Keratinocyte (primary cell): ENCODE measurements around the gene TIE1. TPM values are rescaled to one million over a fixed set of nuclear protein-coding genes. Genes with fewer than 3 reads are reported as not detected.

ENCODE experiments used
- DNase-seq: peaks from one replicate; pipeline ENCODE4 v3.0.0-alpha.2; 2011; ENCODE audit warnings: low read depth, missing footprints, low spot score
- FAIRE-seq: peaks from 2 replicates; lab custom pipeline; 2011; peaks lifted over from hg19 to GRCh38; lab: Jason Lieb, UNC
- H2AFZ ChIP-seq: 2 replicates; pipeline ENCODE4 v1.6.0; 2012; ENCODE audit warnings: low read length, control low read depth, inconsistent platforms; ENCODE audit not compliant: control insufficient read depth
- H3K27ac ChIP-seq: 2 replicates; pipeline ENCODE4 v1.5.1; 2011; ENCODE audit warnings: low read length; ENCODE audit not compliant: control insufficient read depth, insufficient read depth
- H3K27me3 ChIP-seq: 3 replicates; pipeline ENCODE4 v1.6.0; 2011; ENCODE audit warnings: low read length; ENCODE audit not compliant: control insufficient read depth, insufficient read depth; ENCODE audit errors: extremely low read depth
- H3K36me3 ChIP-seq, 2 experiments: 2 replicates in 1 of 2; 3 replicates in 1 of 2; pipeline ENCODE4 v1.5.1; 2011; ENCODE audit warnings: low read length in 2 of 2, mild to moderate bottlenecking in 1 of 2; ENCODE audit not compliant: control insufficient read depth in 2 of 2, insufficient read depth in 2 of 2; ENCODE audit errors: extremely low read depth in 1 of 2
- H3K4me1 ChIP-seq: 3 replicates; pipeline ENCODE4 v1.5.1; 2011; ENCODE audit warnings: low read length; ENCODE audit not compliant: control insufficient read depth, insufficient read depth; ENCODE audit errors: extremely low read depth
- H3K4me2 ChIP-seq: 3 replicates; pipeline ENCODE4 v1.6.0; 2011; ENCODE audit warnings: low read depth, low read length; ENCODE audit not compliant: control insufficient read depth, insufficient read depth; ENCODE audit errors: extremely low read depth
- H3K4me3 ChIP-seq, 3 experiments: fragments of 200-600 bp in 1 of 3; sonication (generic) in 1 of 3; 2 replicates in 2 of 3; 3 replicates in 1 of 3; pipeline ENCODE4 v1.5.1; 2011 to 2016; ENCODE audit warnings: low read length in 3 of 3, mild to moderate bottlenecking in 3 of 3, control low read depth in 2 of 3, inconsistent platforms in 1 of 3, low read depth in 1 of 3, mixed read lengths in 1 of 3, mixed run types in 1 of 3, moderate library complexity in 1 of 3; ENCODE audit not compliant: control insufficient read depth in 2 of 3, insufficient read depth in 2 of 3; ENCODE audit errors: extremely low read depth in 1 of 3
- H3K79me2 ChIP-seq: 2 replicates; pipeline ENCODE4 v1.6.0; 2012; ENCODE audit warnings: low read length; ENCODE audit not compliant: control insufficient read depth, insufficient read depth
- H3K9ac ChIP-seq: 3 replicates; pipeline ENCODE4 v1.6.0; 2011; ENCODE audit warnings: low read length; ENCODE audit not compliant: control insufficient read depth, insufficient read depth; ENCODE audit errors: extremely low read depth
- H3K9me1 ChIP-seq: 3 replicates; pipeline ENCODE4 v1.6.0; 2011; ENCODE audit warnings: low read length; ENCODE audit not compliant: control insufficient read depth, insufficient read depth; ENCODE audit errors: extremely low read depth
- H3K9me3 ChIP-seq: 2 replicates; pipeline ENCODE4 v1.5.1; 2012; ENCODE audit warnings: low read depth, low read length; ENCODE audit not compliant: control insufficient read depth
- H4K20me1 ChIP-seq: 3 replicates; pipeline ENCODE4 v1.6.0; 2011; ENCODE audit warnings: low read length; ENCODE audit not compliant: control insufficient read depth, insufficient read depth; ENCODE audit errors: extremely low read depth
- EZH2 ChIP-seq: IDR thresholded peaks from one replicate; pipeline ENCODE4 v1.6.1; 2012; ENCODE audit warnings: inconsistent platforms, mild to moderate bottlenecking, low read length, moderate library complexity
- dilution Hi-C: fragments of 300-500 bp; cut with MboI; formaldehyde crosslinking; loops from one replicate; pipeline ENCODE4 v1.7.0; 2020; ENCODE audit warnings: low sequenced_read_pairs; ENCODE audit not compliant: extremely low pct_ligation_motif_present
- polyA plus RNA-seq, 5 experiments: library from polyadenylated mRNA; depleted of rRNA in 3 of 5; stranded (reverse) in 3 of 5; stranded (forward) in 1 of 5; unstranded in 1 of 5; fragments of >200 nt; gene quantifications; 1 replicate in 1 of 5; 2 replicates in 3 of 5; 3 replicates in 1 of 5; pipeline versions ENCODE4 v1.2.1 to v1.2.3, GENCODE V29; 2011 to 2012; ENCODE audit warnings: missing spikeins in 2 of 5, low read depth in 1 of 5, low replicate concordance in 1 of 5
- TF ChIP-seq, protein P1 (sequence below), 3 experiments: IDR thresholded peaks in 1 of 3; conservative IDR thresholded peaks in 1 of 3; optimal IDR thresholded peaks in 1 of 3; 2 replicates in 2 of 3; 3 replicates in 1 of 3; pipeline versions ENCODE3 to v1.5.1; 2011; ENCODE audit warnings: low read length in 3 of 3, mild to moderate bottlenecking in 3 of 3, moderate library complexity in 2 of 3, control low read depth in 1 of 3, inconsistent platforms in 1 of 3; ENCODE audit not compliant: insufficient read depth in 2 of 3; ENCODE audit errors: extremely low read depth in 1 of 3

Gene TIE1
- polyA plus RNA-seq, 1 donor (not counting 4 experiments of a cell fraction or from before 2014, with no cell fraction given): not detected

- Histone ChIP-seq H3K4me3 (no peak overlapping the region), H2AFZ (no peak overlapping the region), H3K9ac (no peak overlapping the region), H3K9me3 (no peaks in the 10 kb centered on the region), H3K9me1 (no peaks in the 10 kb centered on the region), H4K20me1 (no peaks in the 10 kb centered on the region), H3K36me3 (no peaks in the 10 kb centered on the region), H3K27ac (no peak overlapping the region), H3K79me2 (no peaks in the 10 kb centered on the region), H3K4me1 (peaks cover 16% of the 10 kb centered on the region), H3K4me2 (no peak overlapping the region), H3K27me3 (no peaks in the 10 kb centered on the region)
- dilution Hi-C loops: no loop called here
- DNase-seq (no peak), FAIRE-seq (no peak)
- TF ChIP-seq, protein P1, sequence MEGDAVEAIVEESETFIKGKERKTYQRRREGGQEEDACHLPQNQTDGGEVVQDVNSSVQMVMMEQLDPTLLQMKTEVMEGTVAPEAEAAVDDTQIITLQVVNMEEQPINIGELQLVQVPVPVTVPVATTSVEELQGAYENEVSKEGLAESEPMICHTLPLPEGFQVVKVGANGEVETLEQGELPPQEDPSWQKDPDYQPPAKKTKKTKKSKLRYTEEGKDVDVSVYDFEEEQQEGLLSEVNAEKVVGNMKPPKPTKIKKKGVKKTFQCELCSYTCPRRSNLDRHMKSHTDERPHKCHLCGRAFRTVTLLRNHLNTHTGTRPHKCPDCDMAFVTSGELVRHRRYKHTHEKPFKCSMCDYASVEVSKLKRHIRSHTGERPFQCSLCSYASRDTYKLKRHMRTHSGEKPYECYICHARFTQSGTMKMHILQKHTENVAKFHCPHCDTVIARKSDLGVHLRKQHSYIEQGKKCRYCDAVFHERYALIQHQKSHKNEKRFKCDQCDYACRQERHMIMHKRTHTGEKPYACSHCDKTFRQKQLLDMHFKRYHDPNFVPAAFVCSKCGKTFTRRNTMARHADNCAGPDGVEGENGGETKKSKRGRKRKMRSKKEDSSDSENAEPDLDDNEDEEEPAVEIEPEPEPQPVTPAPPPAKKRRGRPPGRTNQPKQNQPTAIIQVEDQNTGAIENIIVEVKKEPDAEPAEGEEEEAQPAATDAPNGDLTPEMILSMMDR (optimal IDR thresholded peaks at IDR 0.05 in 1 of 3, IDR thresholded peaks at IDR 0.05 in 1 of 3, conservative IDR thresholded peaks at IDR 0.05 in 1 of 3; ENCODE audit: extremely low read depth in 1 of 3, insufficient read depth in 2 of 3, low read length in 3 of 3): no peak
- no peak for TF ChIP-seq EZH2
These were observed 51.5 kb downstream of the TIE1 start for GRCh38 chr1:43352351-43352705.

DNA sequence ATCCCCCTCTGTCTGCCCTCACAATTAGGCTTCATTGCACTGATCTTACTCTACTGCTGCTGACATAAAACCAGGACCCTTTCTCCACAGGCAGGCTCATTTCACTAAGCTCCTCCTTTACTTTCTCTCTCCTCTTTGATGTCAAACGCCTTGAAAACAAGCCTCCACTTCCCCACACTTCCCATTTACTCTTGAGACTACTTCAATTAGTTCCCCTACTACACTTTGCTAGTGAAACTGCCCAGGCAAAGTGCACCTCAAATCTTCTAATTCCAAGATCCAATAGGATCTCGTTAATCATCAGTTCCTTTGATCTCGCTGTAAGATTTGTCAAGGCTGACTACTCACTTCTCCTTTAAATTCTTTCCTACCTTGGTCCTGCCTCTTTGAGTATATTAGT, 52.1 kb downstream of the TIE1 start:
- H3K9me1 ChIP-seq: no peaks in the 10 kb centered on the region
- no peak for TF ChIP-seq EZH2
- TF ChIP-seq, protein P1 (optimal IDR thresholded peaks at IDR 0.05 in 1 of 3, IDR thresholded peaks at IDR 0.05 in 1 of 3, conservative IDR thresholded peaks at IDR 0.05 in 1 of 3; ENCODE audit: extremely low read depth in 1 of 3, insufficient read depth in 2 of 3, low read length in 3 of 3): no peak
- no peak for DNase-seq
- H3K9ac ChIP-seq: no peak overlapping the region
- no peak overlapping the region for H2AFZ ChIP-seq
- H3K79me2 ChIP-seq: no peaks in the 10 kb centered on the region
- dilution Hi-C loops: no loop called here
- no peaks in the 10 kb centered on the region for H3K9me3 ChIP-seq
- peaks cover 17% of the 10 kb centered on the region for H3K4me1 ChIP-seq
- no peak overlapping the region for H3K4me3 ChIP-seq
- no peak overlapping the region for H3K27ac ChIP-seq
- H3K27me3 ChIP-seq: no peaks in the 10 kb centered on the region
- H3K4me2 ChIP-seq: no peak overlapping the region
- H4K20me1 ChIP-seq: no peaks in the 10 kb centered on the region
- H3K36me3 ChIP-seq: no peaks in the 10 kb centered on the region
- no peak for FAIRE-seq
